GM23338 (cell line): ENCODE results near the gene NPC2. TPM values are rescaled to one million over a fixed set of nuclear protein-coding genes. Genes with fewer than 3 reads are reported as not detected.

Experiments
- ATAC-seq: fragments of 200-7000 bp; cut with Tn5 transposase; 3 replicates; pipeline ENCODE4 v1.9.1; 2020
- DNase-seq: peaks from one replicate; pipeline ENCODE4 v3.0.0-alpha.2; 2015; ENCODE audit warnings: low spot score
- H2AFZ ChIP-seq: fragments of 200-600 bp; sonication (generic); 2 replicates; pipeline ENCODE4 v1.8.0; 2016; ENCODE audit warnings: antibody characterized with exemption, mild to moderate bottlenecking, moderate library complexity
- H3F3A ChIP-seq: fragments of 200-600 bp; sonication (generic); replicated peaks from 2 replicates; pipeline ENCODE4 v1.8.0; 2017; ENCODE audit warnings: antibody characterized with exemption, mixed run types, low read depth
- H3K27ac ChIP-seq: fragments of 200-600 bp; sonication (generic); 2 replicates; pipeline ENCODE4 v1.6.1; 2016; ENCODE audit warnings: low read depth
- H3K27me3 ChIP-seq: fragments of 200-600 bp; sonication (generic); 2 replicates; pipeline ENCODE4 v1.8.0; 2016; ENCODE audit warnings: mild to moderate bottlenecking, mixed run types, moderate library complexity; ENCODE audit not compliant: insufficient read depth
- H3K36me3 ChIP-seq: fragments of 200-600 bp; sonication (generic); 2 replicates; pipeline ENCODE4 v1.8.0; 2016; ENCODE audit warnings: mild to moderate bottlenecking; ENCODE audit not compliant: insufficient read depth
- H3K4me1 ChIP-seq: fragments of 200-600 bp; sonication (generic); 2 replicates; pipeline ENCODE4 v1.8.0; 2016; ENCODE audit warnings: mild to moderate bottlenecking, moderate library complexity; ENCODE audit not compliant: insufficient read depth
- H3K4me2 ChIP-seq: fragments of 200-600 bp; sonication (generic); 2 replicates; pipeline ENCODE4 v1.7.1; 2017; ENCODE audit warnings: mixed run types
- H3K4me3 ChIP-seq: fragments of 200-600 bp; sonication (generic); 2 replicates; pipeline ENCODE4 v1.6.1; 2016; ENCODE audit warnings: mixed run types
- H3K79me2 ChIP-seq: fragments of 200-600 bp; sonication (generic); replicated peaks from 2 replicates; pipeline ENCODE4 v1.8.0; 2017; ENCODE audit warnings: mild to moderate bottlenecking; ENCODE audit not compliant: insufficient read depth
- H3K9me2 ChIP-seq: fragments of 200-600 bp; sonication (generic); 2 replicates; pipeline ENCODE4 v1.8.0; 2017; ENCODE audit not compliant: insufficient read depth
- H4K20me1 ChIP-seq: fragments of 200-600 bp; sonication (generic); replicated peaks from 2 replicates; pipeline ENCODE4 v1.8.0; 2017; ENCODE audit warnings: mild to moderate bottlenecking; ENCODE audit not compliant: insufficient read depth
- H3K27ac Mint-ChIP-seq: 2 replicates; pipeline ENCODE4 v1.8.0; 2020; ENCODE audit warnings: inconsistent platforms, mild to moderate bottlenecking, moderate library complexity, mixed read lengths
- H3K27me3 Mint-ChIP-seq: 3 replicates; pipeline ENCODE4 v1.8.0; 2022; ENCODE audit warnings: low read depth, mild to moderate bottlenecking, moderate library complexity, mixed read lengths, inconsistent platforms; ENCODE audit not compliant: insufficient read depth, poor library complexity
- H3K36me3 Mint-ChIP-seq: 3 replicates; pipeline ENCODE4 v1.8.0; 2021; ENCODE audit warnings: low read depth, mild to moderate bottlenecking, inconsistent platforms, moderate library complexity, mixed read lengths
- H3K4me1 Mint-ChIP-seq: 3 replicates; pipeline ENCODE4 v1.8.0; 2020; ENCODE audit warnings: mild to moderate bottlenecking, inconsistent platforms, mixed read lengths
- H3K4me3 Mint-ChIP-seq: 3 replicates; pipeline ENCODE4 v1.8.0; 2021; ENCODE audit warnings: moderate library complexity, mild to moderate bottlenecking, inconsistent platforms, mixed read lengths
- H3K9me3 Mint-ChIP-seq: 3 replicates; pipeline ENCODE4 v1.8.0; 2020; ENCODE audit warnings: moderate library complexity, mild to moderate bottlenecking, inconsistent platforms, mixed read lengths
- CREB1 ChIP-seq: fragments of 250-450 bp; sonication (Bioruptor Pico); IDR thresholded peaks from 2 replicates; pipeline ENCODE4 v1.5.0; 2020; ENCODE audit warnings: low read depth, mild to moderate bottlenecking, moderate library complexity
- EZH2 ChIP-seq: fragments of 200-600 bp; sonication (generic); IDR thresholded peaks from one replicate; pipeline ENCODE4 v1.8.0; 2017; ENCODE audit warnings: antibody characterized with exemption, mild to moderate bottlenecking, low read depth; ENCODE audit not compliant: unreplicated experiment
- EZH2phosphoT487 ChIP-seq: fragments of 200-600 bp; sonication (generic); IDR thresholded peaks from one replicate; pipeline ENCODE4 v1.8.1; 2018; ENCODE audit warnings: antibody characterized with exemption; ENCODE audit not compliant: unreplicated experiment
- NANOG ChIP-seq: IDR thresholded peaks from 2 replicates; pipeline ENCODE4 v1.6.1; 2016; ENCODE audit warnings: antibody characterized with exemption, borderline replicate concordance
- POLR2AphosphoS5 ChIP-seq: IDR thresholded peaks from 2 replicates; pipeline ENCODE4 v1.6.1; 2016; ENCODE audit warnings: antibody characterized with exemption, low read depth
- STAT1 ChIP-seq: IDR thresholded peaks from one replicate; pipeline ENCODE4 v1.6.1; 2016; ENCODE audit warnings: antibody characterized with exemption; ENCODE audit not compliant: unreplicated experiment
- ZNF114 ChIP-seq: fragments of 250-450 bp; sonication (Bioruptor Pico); IDR thresholded peaks from 2 replicates; pipeline ENCODE4 v1.5.0; 2020; ENCODE audit warnings: mild to moderate bottlenecking, moderate library complexity
- ZNF331 ChIP-seq: fragments of 250-450 bp; sonication (Bioruptor Pico); IDR thresholded peaks from 2 replicates; pipeline ENCODE4 v1.5.0; 2020; ENCODE audit warnings: low read depth, mild to moderate bottlenecking, moderate library complexity
- polyA plus RNA-seq: library from polyadenylated mRNA; unstranded; fragments of >200 nt; fragmentation: Nextera tagmentation; extraction: Ambion mirVana; gene quantifications from 2 replicates; pipeline ENCODE4 v1.2.1, GENCODE V29; 2016
- total RNA-seq: library from RNA; depleted of rRNA; stranded (reverse); fragments of >200 nt; shearing (Covaris generic); gene quantifications from 2 replicates; pipeline ENCODE4 v1.2.3, GENCODE V29; 2014
- TF ChIP-seq, protein P1 (sequence below): IDR thresholded peaks from one replicate; pipeline ENCODE4 v1.6.1; 2018; ENCODE audit warnings: antibody characterized with exemption; ENCODE audit not compliant: unreplicated experiment
- TF ChIP-seq, protein P2 (sequence below): fragments of 250-450 bp; sonication (Bioruptor Pico); IDR thresholded peaks from 2 replicates; pipeline ENCODE4 v1.5.0; 2020; ENCODE audit warnings: mild to moderate bottlenecking, moderate library complexity
- TF ChIP-seq, protein P3 (sequence below), 2 experiments: fragments of 200-600 bp in 1 of 2; sonication (generic) in 1 of 2; conservative IDR thresholded peaks; 2 replicates each; pipeline versions ENCODE4 v1.5.1 to v1.6.1; 2016 to 2017; ENCODE audit warnings: antibody characterized with exemption in 2 of 2, low read depth in 2 of 2, mild to moderate bottlenecking in 2 of 2, moderate library complexity in 1 of 2

Gene NPC2
- total and polyA plus RNA-seq, 2 experiments from 2014 or later, result 287 to 344 TPM

DNA sequence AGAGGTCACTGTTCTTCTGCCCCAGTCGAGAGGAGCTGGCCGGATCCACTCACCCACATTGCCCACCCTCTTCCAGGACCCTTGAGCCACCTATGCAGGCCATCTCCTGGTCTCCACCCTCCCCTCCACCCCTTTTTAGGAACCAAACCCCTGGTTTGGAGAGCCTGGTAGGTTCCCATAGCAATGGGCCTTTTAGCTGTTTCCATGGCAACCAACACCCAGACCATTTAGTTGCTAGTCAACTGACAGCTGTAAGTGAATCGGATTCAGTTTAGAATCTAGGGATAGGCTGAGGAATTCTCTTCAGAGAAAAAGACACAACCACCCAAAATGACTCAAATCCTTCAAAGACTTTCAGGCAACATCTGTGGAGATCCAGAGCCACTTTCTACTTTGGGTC, 16.5 kb downstream of the NPC2 start (continued):
- TF ChIP-seq EZH2 (no peak), ZNF114 (CRISPR knock-in tag) (no peak), STAT1 (no peak), CREB1 (CRISPR knock-in tag) (no peak)
- TF ChIP-seq, protein P1, sequence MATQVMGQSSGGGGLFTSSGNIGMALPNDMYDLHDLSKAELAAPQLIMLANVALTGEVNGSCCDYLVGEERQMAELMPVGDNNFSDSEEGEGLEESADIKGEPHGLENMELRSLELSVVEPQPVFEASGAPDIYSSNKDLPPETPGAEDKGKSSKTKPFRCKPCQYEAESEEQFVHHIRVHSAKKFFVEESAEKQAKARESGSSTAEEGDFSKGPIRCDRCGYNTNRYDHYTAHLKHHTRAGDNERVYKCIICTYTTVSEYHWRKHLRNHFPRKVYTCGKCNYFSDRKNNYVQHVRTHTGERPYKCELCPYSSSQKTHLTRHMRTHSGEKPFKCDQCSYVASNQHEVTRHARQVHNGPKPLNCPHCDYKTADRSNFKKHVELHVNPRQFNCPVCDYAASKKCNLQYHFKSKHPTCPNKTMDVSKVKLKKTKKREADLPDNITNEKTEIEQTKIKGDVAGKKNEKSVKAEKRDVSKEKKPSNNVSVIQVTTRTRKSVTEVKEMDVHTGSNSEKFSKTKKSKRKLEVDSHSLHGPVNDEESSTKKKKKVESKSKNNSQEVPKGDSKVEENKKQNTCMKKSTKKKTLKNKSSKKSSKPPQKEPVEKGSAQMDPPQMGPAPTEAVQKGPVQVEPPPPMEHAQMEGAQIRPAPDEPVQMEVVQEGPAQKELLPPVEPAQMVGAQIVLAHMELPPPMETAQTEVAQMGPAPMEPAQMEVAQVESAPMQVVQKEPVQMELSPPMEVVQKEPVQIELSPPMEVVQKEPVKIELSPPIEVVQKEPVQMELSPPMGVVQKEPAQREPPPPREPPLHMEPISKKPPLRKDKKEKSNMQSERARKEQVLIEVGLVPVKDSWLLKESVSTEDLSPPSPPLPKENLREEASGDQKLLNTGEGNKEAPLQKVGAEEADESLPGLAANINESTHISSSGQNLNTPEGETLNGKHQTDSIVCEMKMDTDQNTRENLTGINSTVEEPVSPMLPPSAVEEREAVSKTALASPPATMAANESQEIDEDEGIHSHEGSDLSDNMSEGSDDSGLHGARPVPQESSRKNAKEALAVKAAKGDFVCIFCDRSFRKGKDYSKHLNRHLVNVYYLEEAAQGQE, result no peak

DNA sequence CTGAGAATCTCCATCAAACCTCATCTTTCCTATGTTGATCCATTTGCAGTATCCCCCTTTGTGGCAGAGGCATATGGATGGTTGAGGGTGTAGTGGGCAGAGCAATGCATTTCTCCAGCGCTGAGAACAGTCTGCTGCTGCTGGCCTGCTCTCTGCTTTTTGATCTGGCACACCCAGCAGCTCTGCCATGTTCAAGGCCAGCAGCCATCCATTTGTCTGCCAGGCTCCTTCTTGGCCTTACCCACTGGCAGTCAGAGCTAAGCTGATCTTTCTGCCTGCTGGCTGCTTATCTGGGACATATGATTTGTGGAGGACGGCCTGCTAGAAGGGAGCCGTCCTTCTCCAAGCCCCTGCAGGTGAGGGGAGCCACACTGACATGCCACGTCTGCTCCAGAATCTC, 17.0 kb downstream of the NPC2 start:
- no peak for DNase-seq
- Histone ChIP-seq H2AFZ (no peak overlapping the region), H3K4me1 (no peaks in the 10 kb centered on the region), H3K79me2 (no peaks in the 10 kb centered on the region), H3K9me2 (no peaks in the 10 kb centered on the region), H3K4me3 (no peak overlapping the region), H4K20me1 (0 out of 2 replicates have a peak, but pooled peaks cover 8% of the 10 kb centered on the region), H3K4me2 (no peak overlapping the region), H3K27ac (no peak overlapping the region), H3K27me3 (no peaks in the 10 kb centered on the region), H3K36me3 (peaks cover 21% of the 10 kb centered on the region; the same call in 1 of the 2 replicates), H3F3A (peaks cover 7% of the 10 kb centered on the region; the same call in 1 of the 2 replicates)
- Mint-ChIP-seq H3K9me3 (no peaks in the 10 kb centered on the region), H3K4me3 (no peak overlapping the region), H3K27ac (no peak overlapping the region), H3K4me1 (peaks cover 21% of the 10 kb centered on the region), H3K27me3 (peaks cover 7% of the 10 kb centered on the region), H3K36me3 (peaks cover 12% of the 10 kb centered on the region; the same call in 2 of the 3 replicates)
- ATAC-seq, result no peak
- TF ChIP-seq, protein P2, sequence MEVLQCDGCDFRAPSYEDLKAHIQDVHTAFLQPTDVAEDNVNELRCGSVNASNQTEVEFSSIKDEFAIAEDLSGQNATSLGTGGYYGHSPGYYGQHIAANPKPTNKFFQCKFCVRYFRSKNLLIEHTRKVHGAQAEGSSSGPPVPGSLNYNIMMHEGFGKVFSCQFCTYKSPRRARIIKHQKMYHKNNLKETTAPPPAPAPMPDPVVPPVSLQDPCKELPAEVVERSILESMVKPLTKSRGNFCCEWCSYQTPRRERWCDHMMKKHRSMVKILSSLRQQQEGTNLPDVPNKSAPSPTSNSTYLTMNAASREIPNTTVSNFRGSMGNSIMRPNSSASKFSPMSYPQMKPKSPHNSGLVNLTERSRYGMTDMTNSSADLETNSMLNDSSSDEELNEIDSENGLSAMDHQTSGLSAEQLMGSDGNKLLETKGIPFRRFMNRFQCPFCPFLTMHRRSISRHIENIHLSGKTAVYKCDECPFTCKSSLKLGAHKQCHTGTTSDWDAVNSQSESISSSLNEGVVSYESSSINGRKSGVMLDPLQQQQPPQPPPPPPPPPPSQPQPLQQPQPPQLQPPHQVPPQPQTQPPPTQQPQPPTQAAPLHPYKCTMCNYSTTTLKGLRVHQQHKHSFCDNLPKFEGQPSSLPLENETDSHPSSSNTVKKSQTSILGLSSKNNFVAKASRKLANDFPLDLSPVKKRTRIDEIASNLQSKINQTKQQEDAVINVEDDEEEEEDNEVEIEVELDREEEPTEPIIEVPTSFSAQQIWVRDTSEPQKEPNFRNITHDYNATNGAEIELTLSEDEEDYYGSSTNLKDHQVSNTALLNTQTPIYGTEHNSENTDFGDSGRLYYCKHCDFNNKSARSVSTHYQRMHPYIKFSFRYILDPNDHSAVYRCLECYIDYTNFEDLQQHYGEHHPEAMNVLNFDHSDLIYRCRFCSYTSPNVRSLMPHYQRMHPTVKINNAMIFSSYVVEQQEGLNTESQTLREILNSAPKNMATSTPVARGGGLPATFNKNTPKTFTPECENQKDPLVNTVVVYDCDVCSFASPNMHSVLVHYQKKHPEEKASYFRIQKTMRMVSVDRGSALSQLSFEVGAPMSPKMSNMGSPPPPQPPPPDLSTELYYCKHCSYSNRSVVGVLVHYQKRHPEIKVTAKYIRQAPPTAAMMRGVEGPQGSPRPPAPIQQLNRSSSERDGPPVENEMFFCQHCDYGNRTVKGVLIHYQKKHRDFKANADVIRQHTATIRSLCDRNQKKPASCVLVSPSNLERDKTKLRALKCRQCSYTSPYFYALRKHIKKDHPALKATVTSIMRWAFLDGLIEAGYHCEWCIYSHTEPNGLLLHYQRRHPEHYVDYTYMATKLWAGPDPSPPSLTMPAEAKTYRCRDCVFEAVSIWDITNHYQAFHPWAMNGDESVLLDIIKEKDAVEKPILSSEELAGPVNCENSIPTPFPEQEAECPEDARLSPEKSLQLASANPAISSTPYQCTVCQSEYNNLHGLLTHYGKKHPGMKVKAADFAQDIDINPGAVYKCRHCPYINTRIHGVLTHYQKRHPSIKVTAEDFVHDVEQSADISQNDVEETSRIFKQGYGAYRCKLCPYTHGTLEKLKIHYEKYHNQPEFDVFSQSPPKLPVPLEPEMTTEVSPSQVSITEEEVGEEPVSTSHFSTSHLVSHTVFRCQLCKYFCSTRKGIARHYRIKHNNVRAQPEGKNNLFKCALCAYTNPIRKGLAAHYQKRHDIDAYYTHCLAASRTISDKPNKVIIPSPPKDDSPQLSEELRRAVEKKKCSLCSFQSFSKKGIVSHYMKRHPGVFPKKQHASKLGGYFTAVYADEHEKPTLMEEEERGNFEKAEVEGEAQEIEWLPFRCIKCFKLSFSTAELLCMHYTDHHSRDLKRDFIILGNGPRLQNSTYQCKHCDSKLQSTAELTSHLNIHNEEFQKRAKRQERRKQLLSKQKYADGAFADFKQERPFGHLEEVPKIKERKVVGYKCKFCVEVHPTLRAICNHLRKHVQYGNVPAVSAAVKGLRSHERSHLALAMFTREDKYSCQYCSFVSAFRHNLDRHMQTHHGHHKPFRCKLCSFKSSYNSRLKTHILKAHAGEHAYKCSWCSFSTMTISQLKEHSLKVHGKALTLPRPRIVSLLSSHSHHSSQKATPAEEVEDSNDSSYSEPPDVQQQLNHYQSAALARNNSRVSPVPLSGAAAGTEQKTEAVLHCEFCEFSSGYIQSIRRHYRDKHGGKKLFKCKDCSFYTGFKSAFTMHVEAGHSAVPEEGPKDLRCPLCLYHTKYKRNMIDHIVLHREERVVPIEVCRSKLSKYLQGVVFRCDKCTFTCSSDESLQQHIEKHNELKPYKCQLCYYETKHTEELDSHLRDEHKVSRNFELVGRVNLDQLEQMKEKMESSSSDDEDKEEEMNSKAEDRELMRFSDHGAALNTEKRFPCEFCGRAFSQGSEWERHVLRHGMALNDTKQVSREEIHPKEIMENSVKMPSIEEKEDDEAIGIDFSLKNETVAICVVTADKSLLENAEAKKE (CRISPR knock-in tag), result no peak
- TF ChIP-seq EZH2phosphoT487 (no peak), CREB1 (CRISPR knock-in tag) (no peak), NANOG (no peak), POLR2AphosphoS5 (no peak), ZNF331 (no peak), EZH2 (no peak)
- TF ChIP-seq, protein P3, sequence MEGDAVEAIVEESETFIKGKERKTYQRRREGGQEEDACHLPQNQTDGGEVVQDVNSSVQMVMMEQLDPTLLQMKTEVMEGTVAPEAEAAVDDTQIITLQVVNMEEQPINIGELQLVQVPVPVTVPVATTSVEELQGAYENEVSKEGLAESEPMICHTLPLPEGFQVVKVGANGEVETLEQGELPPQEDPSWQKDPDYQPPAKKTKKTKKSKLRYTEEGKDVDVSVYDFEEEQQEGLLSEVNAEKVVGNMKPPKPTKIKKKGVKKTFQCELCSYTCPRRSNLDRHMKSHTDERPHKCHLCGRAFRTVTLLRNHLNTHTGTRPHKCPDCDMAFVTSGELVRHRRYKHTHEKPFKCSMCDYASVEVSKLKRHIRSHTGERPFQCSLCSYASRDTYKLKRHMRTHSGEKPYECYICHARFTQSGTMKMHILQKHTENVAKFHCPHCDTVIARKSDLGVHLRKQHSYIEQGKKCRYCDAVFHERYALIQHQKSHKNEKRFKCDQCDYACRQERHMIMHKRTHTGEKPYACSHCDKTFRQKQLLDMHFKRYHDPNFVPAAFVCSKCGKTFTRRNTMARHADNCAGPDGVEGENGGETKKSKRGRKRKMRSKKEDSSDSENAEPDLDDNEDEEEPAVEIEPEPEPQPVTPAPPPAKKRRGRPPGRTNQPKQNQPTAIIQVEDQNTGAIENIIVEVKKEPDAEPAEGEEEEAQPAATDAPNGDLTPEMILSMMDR (conservative IDR thresholded peaks at IDR 0.05; ENCODE audit: low read depth in 2 of 2), result no peak
